Activated gamma-delta T cell treated with anti-CD3 and anti-CD28 coated beads, Interleukin-2, amount 50 U/mL, for 16 hours (primary cell): ENCODE data around the gene OSBPL7.
A peak's percentile ranks its signal among the peaks of the same experiment; 100 is the strongest.
"Not testable (repeated sequence)": the region's sequence is repeated elsewhere in the genome, so short reads cannot be mapped to it uniquely, and the experiment has no call there.

Experiments used
- DNase-seq: peaks from one replicate; pipeline ENCODE4 v3.0.0-alpha.2; 2020; ENCODE audit warnings: low read depth

Gene OSBPL7

GRCh38 chr17:47806026-47806912, 15.3 kb downstream of the OSBPL7 start:
- DNase-seq: no peak

DNA sequence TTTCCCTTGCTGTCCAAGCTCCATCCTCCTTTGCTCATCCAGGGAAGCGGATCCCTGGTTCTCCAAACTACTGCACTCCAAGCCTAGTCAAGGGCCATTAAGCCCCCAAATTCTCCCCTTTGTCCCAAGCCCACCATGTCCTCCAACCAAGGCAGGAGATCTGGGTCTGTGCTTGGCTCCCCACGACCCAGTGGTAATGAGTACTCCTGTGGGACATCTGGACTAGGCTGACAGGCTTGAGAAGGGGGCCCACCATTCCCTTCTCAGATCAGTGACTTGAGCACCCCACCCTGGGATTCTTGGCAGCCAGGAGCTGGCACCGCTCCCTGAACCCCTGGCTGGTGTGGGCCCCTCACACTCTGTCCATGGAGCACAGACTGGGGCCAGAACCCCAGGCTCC, 17.1 kb downstream of the OSBPL7 start:
- no peak for DNase-seq

DNA sequence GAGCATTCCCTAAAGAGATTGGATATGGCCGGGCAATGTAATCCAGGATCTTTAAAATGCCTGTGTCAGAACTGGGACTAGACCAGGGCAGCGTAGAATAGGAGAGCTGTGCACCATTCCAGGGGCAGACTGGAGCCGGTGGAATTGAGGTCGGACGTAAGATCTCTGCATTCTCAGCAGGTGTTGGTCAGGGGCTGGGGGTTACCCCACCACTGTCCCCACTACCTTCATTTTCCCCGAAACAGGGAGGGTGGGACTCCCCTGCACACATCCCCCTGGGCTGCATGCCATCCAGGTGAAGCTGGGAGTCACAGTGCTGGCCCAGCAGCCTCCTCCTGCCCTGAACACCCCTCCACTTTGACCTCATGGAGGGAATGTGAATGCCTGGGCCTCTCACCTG, 17.8 kb downstream of the OSBPL7 start:
- DNase-seq: no peak

DNA sequence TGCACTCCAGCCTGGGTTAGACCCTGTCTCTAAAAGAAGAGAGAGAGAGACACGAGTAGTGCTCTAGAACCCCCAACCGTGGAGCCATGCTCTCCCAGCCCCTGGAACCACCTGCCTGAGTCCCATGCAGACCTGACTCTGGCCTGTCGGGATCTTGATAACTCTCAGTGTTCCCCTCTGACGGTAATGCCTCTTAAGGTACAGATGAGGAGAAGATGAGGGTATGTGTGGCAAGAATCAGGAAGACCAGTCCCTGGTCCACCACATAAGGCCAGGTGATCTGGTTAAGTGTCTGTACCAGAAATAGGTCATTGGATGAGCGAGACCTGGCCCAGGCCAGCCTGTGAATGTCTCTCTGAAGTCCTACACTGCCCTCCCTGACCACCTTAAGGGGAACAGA, 18.4 kb downstream of the OSBPL7 start:
- no peak for DNase-seq

- peak; percentile 39 for DNase-seq
Measured at GRCh38 chr17:47802341-47803022, 19.1 kb downstream of the OSBPL7 start.

DNA sequence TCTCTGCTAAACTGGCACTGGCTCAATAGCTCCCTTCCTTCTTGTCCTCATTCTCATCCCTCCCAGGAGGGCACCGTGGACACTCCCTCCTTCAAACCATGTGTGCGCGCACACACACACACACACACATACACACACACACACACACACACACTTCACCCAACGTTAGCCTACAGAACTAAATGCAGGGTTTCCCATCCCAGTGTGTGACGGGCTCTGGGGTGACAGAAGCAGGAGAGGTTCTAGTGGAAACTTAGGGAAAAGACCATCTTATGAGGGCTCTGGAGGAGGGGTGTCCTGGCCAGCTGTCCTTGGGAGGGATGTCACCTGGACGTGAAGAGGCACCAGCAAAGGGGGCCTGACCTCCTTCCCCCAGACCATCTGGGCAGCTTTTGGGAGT, 19.7 kb downstream of the OSBPL7 start:
- DNase-seq: no peak

GRCh38 chr17:47801176-47801765, 20.3 kb downstream of the OSBPL7 start:
- DNase-seq: no peak

DNA sequence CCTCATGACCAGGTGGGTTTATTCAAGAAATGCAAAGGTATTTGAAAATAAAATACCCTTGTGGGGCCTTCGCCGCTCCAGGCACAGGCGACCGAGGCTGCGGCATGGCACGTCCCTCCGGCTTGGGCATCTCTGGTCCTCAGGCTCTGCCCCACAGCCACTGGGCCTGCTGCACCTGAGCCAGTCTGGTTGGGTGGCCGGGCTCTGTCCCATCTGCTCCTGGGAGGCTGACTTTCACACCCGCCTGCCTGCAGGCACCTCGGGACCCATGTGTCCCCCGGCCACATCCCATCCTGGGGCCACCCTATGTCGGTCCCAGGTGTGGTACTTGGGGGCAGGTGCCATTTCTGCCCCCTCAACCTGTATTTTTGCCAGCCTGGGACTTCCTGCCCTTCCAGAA, 20.9 kb downstream of the OSBPL7 start:
- no peak for DNase-seq

DNA sequence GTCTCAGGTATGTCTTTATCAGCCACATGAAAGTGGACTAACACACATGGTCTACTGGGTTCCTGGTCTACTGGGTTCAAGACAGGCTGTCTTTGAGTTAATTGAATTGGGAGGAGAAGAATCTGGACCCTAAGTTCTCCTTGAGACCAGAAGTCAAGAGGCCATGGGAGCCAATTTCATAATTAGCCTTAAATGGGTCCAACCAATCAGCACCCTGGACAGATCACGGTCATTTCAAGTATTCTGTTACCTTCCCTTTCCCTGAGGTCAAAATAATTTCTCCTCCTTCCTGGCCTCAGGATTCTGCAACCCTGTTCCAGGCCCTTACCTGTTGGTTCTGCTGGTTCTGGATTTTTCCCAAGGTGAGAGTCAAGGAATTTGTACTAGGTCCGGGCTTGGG, 23.8 kb downstream of the OSBPL7 start:
- DNase-seq: no peak

- DNase-seq: no peak
Measured at GRCh38 chr17:47792979-47793378, 28.6 kb downstream of the OSBPL7 start.

DNA sequence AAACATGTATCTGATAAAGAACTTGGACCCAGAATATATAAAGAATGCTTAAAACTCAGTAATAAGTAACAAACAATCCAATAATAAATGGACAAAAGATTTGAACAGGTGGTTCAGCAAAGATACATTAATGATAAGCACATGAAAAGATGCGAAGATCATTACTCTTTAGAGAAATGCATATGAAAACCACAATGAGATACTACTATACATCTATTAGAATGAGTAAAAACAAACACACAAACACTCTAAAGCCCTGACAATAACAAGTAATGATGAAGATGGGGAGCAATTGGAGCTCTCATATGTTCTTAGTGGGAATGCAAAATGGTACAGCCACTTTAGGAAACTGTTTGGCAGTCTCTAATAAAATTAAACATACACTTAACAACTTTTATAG, 29.1 kb downstream of the OSBPL7 start:
- DNase-seq: no peak

GRCh38 chr17:47791025-47791424, 30.6 kb downstream of the OSBPL7 start:
- DNase-seq: no peak

GRCh38 chr17:47789611-47790561, 31.7 kb downstream of the OSBPL7 start:
- DNase-seq: peak; percentile 32

GRCh38 chr17:47785538-47786123, 36.0 kb downstream of the OSBPL7 start:
- no peak for DNase-seq

DNA sequence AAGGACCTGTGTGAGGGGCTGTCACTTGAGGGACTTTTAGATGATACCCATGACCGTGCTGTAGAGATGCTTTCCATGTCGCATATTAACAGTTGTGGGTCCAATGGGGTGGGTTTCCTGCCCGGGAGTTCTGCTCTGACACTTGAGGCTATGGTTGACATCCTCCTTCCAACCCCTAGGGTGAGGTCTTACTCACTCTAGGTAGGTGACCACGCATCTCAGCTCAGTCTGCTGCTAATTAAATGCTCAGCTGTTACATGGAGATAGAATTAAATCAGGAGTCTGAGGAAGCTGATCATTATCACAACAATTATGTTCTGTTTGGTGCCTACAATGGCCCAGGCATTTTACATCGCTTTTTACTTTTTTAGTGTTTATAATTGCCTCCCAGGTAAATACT, 40.2 kb downstream of the OSBPL7 start:
- DNase-seq: no peak

DNA sequence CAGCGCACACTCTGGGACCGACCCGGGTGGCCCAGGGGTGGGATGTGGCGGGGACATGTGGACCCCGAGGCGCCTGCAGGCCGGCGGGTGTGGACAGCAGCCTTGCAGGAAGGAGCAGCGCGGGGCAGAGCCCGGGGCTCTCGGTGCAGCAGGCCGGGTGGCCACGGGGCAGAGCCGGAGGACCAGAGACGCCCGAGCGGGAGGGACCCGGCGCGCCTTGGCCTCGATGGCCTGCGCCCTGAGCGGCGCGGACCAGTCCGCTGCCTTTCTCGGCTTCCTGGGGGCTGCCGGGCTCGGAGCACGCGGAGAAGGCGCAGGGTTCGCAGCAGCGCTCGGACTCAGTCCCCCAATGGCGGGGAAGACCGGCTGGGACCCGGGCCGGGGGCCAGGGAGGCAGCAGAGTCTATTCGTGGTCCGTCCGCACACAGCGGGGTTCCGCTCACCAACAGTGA, 43.4 kb downstream of the OSBPL7 start:
- DNase-seq: no peak

GRCh38 chr17:47776330-47777197, 45.0 kb downstream of the OSBPL7 start:
- peak; percentile 17 for DNase-seq

DNA sequence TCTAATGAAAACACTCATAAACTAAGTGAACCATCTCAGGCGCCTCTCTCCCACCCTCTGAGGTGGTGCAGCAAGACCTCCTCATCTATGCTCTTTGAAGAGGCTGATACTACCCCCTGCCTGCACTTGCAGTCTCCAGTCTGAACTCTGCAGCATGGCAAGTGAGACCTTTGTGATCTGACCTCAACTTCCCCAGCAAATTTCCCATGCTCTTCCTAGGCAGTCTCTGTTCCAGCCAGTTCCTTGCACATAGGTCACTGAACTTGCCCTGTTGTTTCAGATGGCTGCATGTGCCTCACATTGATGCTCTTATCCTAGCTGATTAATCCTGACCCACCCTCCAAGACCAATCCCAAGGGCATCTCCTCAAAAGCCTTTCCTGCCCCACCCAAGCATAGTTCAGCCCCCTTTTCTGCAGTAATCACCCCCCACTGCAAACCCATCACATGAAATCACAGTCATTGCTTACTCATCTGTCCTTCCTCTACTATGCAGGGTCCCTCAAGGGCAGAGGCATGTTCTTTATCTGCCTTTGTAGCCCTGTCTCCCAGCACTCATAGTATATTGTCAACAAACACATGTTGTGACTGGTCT, 46.5 kb downstream of the OSBPL7 start:
- no peak for DNase-seq

- DNase-seq: no peak
Measured at GRCh38 chr17:47774331-47774730, 47.3 kb downstream of the OSBPL7 start.

DNA sequence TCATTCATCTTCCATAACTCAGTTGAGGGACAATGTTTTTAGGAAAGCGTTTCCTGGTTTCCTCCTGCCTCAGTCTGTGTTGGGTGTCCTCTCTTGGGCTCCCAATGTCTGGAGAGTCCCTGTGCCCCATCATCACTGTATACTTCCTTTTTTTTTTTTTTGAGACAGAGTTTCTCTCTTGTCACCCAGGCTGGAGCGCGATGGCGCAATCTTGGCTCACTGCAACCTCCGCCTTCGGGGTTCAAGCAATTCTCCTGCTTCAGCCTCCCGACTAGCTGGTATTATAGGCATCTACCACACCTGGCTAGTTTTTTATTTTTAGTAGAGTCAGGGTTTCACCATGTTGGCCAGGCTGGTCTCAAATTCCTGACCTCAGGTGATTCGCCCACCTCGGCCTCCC, 47.9 kb downstream of the OSBPL7 start:
- not testable (repeated sequence) for DNase-seq
